Astrocyte (in vitro differentiated cells and primary cell): ENCODE results near the gene FAM83D. TPM values are rescaled to one million over a fixed set of nuclear protein-coding genes. Genes with fewer than 3 reads are reported as not detected.

Source experiments
- DNase-seq: peaks from one replicate; pipeline ENCODE4 v3.0.0-alpha.2; 2010; ENCODE audit warnings: low read depth
- FAIRE-seq: peaks from 2 replicates; lab custom pipeline; 2011; peaks lifted over from hg19 to GRCh38; lab: Jason Lieb, UNC
- H2AFZ ChIP-seq: 2 replicates; pipeline ENCODE4 v1.6.0; 2012; ENCODE audit warnings: low read depth, low read length, inconsistent platforms
- H3K27ac ChIP-seq: 2 replicates; pipeline ENCODE4 v1.5.1; 2011; ENCODE audit warnings: low read depth, low read length, inconsistent platforms
- H3K27me3 ChIP-seq: 2 replicates; pipeline ENCODE4 v1.6.0; 2011; ENCODE audit warnings: low read length, inconsistent platforms; ENCODE audit not compliant: insufficient read depth
- H3K36me3 ChIP-seq: 2 replicates; pipeline ENCODE4 v1.5.1; 2011; ENCODE audit warnings: low read length, inconsistent platforms; ENCODE audit not compliant: insufficient read depth
- H3K4me1 ChIP-seq: 2 replicates; pipeline ENCODE4 v1.5.1; 2011; ENCODE audit warnings: low read length, inconsistent platforms; ENCODE audit not compliant: insufficient read depth
- H3K4me2 ChIP-seq: 2 replicates; pipeline ENCODE4 v1.6.0; 2012; ENCODE audit warnings: low read length, inconsistent platforms
- H3K4me3 ChIP-seq: 2 replicates; pipeline ENCODE4 v1.5.1; 2011; ENCODE audit warnings: low read depth, mild to moderate bottlenecking, low read length, inconsistent platforms; ENCODE audit not compliant: insufficient read depth
- H3K79me2 ChIP-seq: 2 replicates; pipeline ENCODE4 v1.6.0; 2012; ENCODE audit warnings: mild to moderate bottlenecking, low read length, inconsistent platforms; ENCODE audit not compliant: insufficient read depth
- H3K9ac ChIP-seq: 2 replicates; pipeline ENCODE4 v1.6.0; 2012; ENCODE audit warnings: mild to moderate bottlenecking, low read length, inconsistent platforms
- H3K9me3 ChIP-seq: 2 replicates; pipeline ENCODE4 v1.5.1; 2012; ENCODE audit warnings: low read depth, mild to moderate bottlenecking, low read length, inconsistent platforms; ENCODE audit not compliant: insufficient read depth
- H4K20me1 ChIP-seq: 2 replicates; pipeline ENCODE4 v1.6.0; 2012; ENCODE audit warnings: low read length, inconsistent platforms; ENCODE audit not compliant: insufficient read depth
- H3K27ac Mint-ChIP-seq: one replicate; pipeline ENCODE4 v1.8.0; 2021; ENCODE audit warnings: mild to moderate bottlenecking, mixed read lengths; ENCODE audit not compliant: unreplicated experiment
- H3K27me3 Mint-ChIP-seq: one replicate; pipeline ENCODE4 v1.8.0; 2021; ENCODE audit warnings: low read depth, mixed read lengths; ENCODE audit not compliant: unreplicated experiment
- H3K36me3 Mint-ChIP-seq: one replicate; pipeline ENCODE4 v1.8.0; 2021; ENCODE audit warnings: low read depth, mixed read lengths; ENCODE audit not compliant: unreplicated experiment
- H3K4me1 Mint-ChIP-seq: one replicate; pipeline ENCODE4 v1.8.0; 2021; ENCODE audit warnings: low read depth, mixed read lengths; ENCODE audit not compliant: unreplicated experiment
- H3K4me3 Mint-ChIP-seq: one replicate; pipeline ENCODE4 v1.8.0; 2021; ENCODE audit warnings: mild to moderate bottlenecking, moderate library complexity, mixed read lengths; ENCODE audit not compliant: unreplicated experiment
- H3K9me3 Mint-ChIP-seq: one replicate; pipeline ENCODE4 v1.8.0; 2021; ENCODE audit warnings: mild to moderate bottlenecking, mixed read lengths; ENCODE audit not compliant: unreplicated experiment
- EZH2 ChIP-seq: IDR thresholded peaks from 2 replicates; pipeline ENCODE4 v1.6.1; 2012; ENCODE audit warnings: mild to moderate bottlenecking, low read length, inconsistent platforms; ENCODE audit not compliant: insufficient read depth
- total RNA-seq: library from RNA; stranded (reverse); gene quantifications from 2 replicates; pipeline ENCODE4 v1.2.1, GENCODE V29; 2021
- TF ChIP-seq, protein P1 (sequence below): IDR thresholded peaks from 2 replicates; pipeline ENCODE4 v1.5.1; 2011; ENCODE audit warnings: low read depth, mild to moderate bottlenecking, inconsistent platforms, low read length, moderate library complexity; ENCODE audit not compliant: insufficient read depth

FAM83D gene
- total RNA-seq, 1 donor from 2014 or later = 3.3 TPM

DNA sequence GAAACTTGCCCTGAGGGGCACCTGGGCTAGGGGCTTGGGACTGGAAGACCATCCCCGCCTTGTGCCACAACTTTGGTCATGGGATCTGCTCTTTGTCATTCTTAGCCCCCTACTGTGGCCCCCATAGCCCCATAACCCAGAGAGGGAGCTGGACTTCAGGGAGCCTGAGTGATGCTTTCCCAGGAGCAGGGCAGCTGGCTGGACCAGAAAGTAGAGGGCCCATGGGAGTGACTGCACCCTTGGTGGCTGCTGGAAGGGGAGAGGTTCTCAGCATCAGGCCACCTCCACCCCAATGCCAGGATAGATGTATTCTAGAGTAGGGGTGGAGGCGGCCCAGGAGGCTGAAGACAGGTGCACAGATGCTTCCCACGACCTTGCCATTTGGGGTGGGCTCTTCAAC lies 5.8 kb upstream of the FAM83D start:
- H3K27ac Mint-ChIP-seq = no peak overlapping the region
- Histone ChIP-seq H3K27ac (no peak overlapping the region), H3K27me3 (peaks cover 21% of the 10 kb centered on the region), H3K4me3 (no peak overlapping the region), H3K9ac (no peak overlapping the region), H2AFZ (no peak overlapping the region), H3K36me3 (no peaks in the 10 kb centered on the region), H3K4me1 (no peaks in the 10 kb centered on the region), H3K4me2 (no peak overlapping the region), H3K9me3 (no peaks in the 10 kb centered on the region), H3K79me2 (no peaks in the 10 kb centered on the region), H4K20me1 (no peaks in the 10 kb centered on the region)
- peaks cover 2% of the 10 kb centered on the region for H3K9me3 Mint-ChIP-seq
- no peak overlapping the region for H3K4me3 Mint-ChIP-seq
- DNase-seq (no peak), FAIRE-seq (no peak)
- no peaks in the 10 kb centered on the region for H3K36me3 Mint-ChIP-seq
- TF ChIP-seq, protein P1, sequence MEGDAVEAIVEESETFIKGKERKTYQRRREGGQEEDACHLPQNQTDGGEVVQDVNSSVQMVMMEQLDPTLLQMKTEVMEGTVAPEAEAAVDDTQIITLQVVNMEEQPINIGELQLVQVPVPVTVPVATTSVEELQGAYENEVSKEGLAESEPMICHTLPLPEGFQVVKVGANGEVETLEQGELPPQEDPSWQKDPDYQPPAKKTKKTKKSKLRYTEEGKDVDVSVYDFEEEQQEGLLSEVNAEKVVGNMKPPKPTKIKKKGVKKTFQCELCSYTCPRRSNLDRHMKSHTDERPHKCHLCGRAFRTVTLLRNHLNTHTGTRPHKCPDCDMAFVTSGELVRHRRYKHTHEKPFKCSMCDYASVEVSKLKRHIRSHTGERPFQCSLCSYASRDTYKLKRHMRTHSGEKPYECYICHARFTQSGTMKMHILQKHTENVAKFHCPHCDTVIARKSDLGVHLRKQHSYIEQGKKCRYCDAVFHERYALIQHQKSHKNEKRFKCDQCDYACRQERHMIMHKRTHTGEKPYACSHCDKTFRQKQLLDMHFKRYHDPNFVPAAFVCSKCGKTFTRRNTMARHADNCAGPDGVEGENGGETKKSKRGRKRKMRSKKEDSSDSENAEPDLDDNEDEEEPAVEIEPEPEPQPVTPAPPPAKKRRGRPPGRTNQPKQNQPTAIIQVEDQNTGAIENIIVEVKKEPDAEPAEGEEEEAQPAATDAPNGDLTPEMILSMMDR = no peak
- no peak for TF ChIP-seq EZH2
- no peaks in the 10 kb centered on the region for H3K4me1 Mint-ChIP-seq
- H3K27me3 Mint-ChIP-seq = peaks cover 25% of the 10 kb centered on the region

DNA sequence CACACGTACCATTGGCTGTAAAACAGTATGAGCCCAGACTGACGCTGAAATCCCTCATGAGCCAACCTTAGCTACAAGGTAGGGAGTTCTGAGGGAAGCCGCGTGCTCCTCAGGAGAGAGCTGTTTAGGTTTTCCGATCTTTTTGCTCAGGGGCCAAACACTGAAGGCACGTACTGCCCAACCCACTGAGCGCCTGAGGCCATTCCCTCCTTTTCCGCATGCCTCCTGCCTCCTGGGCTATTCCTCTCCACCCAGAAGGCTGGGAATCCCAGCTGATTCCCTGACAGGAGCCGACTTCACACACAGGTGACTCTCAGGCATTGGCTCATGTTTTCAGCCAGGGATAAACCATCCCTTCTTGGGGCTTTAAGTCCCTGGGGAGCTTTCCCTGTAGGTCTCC lies 5.4 kb upstream of the FAM83D start:
- H3K4me1 Mint-ChIP-seq = no peaks in the 10 kb centered on the region
- H3K36me3 Mint-ChIP-seq = no peaks in the 10 kb centered on the region
- Histone ChIP-seq H3K9me3 (no peaks in the 10 kb centered on the region), H2AFZ (no peak overlapping the region), H3K27me3 (peaks cover 21% of the 10 kb centered on the region), H3K4me2 (no peak overlapping the region), H3K36me3 (no peaks in the 10 kb centered on the region), H4K20me1 (no peaks in the 10 kb centered on the region), H3K9ac (no peak overlapping the region), H3K27ac (no peak overlapping the region), H3K4me1 (no peaks in the 10 kb centered on the region), H3K4me3 (no peak overlapping the region), H3K79me2 (no peaks in the 10 kb centered on the region)
- peaks cover 25% of the 10 kb centered on the region for H3K27me3 Mint-ChIP-seq
- TF ChIP-seq, protein P1 = no peak
- no peak for TF ChIP-seq EZH2
- FAIRE-seq (no peak), DNase-seq (no peak)
- H3K4me3 Mint-ChIP-seq = no peak overlapping the region
- no peak overlapping the region for H3K27ac Mint-ChIP-seq
- peaks cover 2% of the 10 kb centered on the region for H3K9me3 Mint-ChIP-seq

DNA sequence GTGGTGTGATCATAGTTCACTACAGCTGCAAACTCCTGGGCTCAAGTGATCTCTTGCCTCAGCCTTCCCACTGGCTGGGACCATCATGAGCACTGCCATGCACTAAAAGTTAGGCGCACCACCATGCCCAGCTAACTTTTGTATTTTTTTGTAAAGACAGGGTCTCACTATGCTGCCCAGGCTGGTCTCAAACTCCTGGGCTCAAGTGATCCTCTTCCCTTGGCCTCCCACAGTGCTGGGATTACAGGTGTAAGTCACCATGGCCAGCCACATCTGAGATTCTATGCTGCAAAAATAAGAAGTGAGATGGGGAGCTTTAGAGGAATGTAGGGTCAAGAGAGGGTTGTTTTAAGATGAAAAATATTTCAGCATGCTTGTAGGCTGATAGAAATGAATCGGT lies 1.5 kb upstream of the FAM83D start:
- no peak overlapping the region for H3K4me3 Mint-ChIP-seq
- peaks cover 21% of the 10 kb centered on the region for H3K27me3 Mint-ChIP-seq
- Histone ChIP-seq H3K9me3 (no peaks in the 10 kb centered on the region), H3K4me3 (no peak overlapping the region), H3K9ac (no peak overlapping the region), H4K20me1 (peaks cover 3% of the 10 kb centered on the region), H3K27me3 (peaks cover 13% of the 10 kb centered on the region), H3K27ac (no peak overlapping the region), H3K4me2 (no peak overlapping the region), H3K36me3 (no peaks in the 10 kb centered on the region), H3K4me1 (peaks cover 6% of the 10 kb centered on the region), H3K79me2 (peaks cover 35% of the 10 kb centered on the region), H2AFZ (no peak overlapping the region)
- H3K36me3 Mint-ChIP-seq = no peaks in the 10 kb centered on the region
- H3K4me1 Mint-ChIP-seq = no peaks in the 10 kb centered on the region
- peaks cover 2% of the 10 kb centered on the region for H3K9me3 Mint-ChIP-seq
- H3K27ac Mint-ChIP-seq = no peak overlapping the region
- TF ChIP-seq EZH2 = no peak
- TF ChIP-seq, protein P1 = no peak
- DNase-seq (no peak), FAIRE-seq (no peak)
